ENCODE data around the gene CHID1. TPM values are rescaled to one million over a fixed set of nuclear protein-coding genes. Genes with fewer than 3 reads are reported as not detected.

CHID1 gene
- total RNA-seq, 1 donor, result 35.1 TPM

- DNase-seq (ENCODE audit: low read depth), result no peak
- no peak for TF ChIP-seq CTCF (IDR thresholded peaks at IDR 0.05; ENCODE audit: insufficient read depth, low read length)
- H3K4me3 ChIP-seq (ENCODE audit: low read depth, low read length), result no peak overlapping the region
These were observed 44.0 kb upstream of the CHID1 start for GRCh38 chr11:954392-955153.

GRCh38 chr11:953512-953911 is 42.9 kb upstream of the CHID1 start:
- no peak for DNase-seq (ENCODE audit: low read depth)
- H3K4me3 ChIP-seq (ENCODE audit: low read depth, low read length), result no peak overlapping the region
- no peak for TF ChIP-seq CTCF (IDR thresholded peaks at IDR 0.05; ENCODE audit: insufficient read depth, low read length)

GRCh38 chr11:952406-953385 is 42.1 kb upstream of the CHID1 start:
- peak; percentile 49 for DNase-seq (ENCODE audit: low read depth)
- no peak for TF ChIP-seq CTCF (IDR thresholded peaks at IDR 0.05; ENCODE audit: insufficient read depth, low read length)
- no peak overlapping the region for H3K4me3 ChIP-seq (ENCODE audit: low read depth, low read length)

GRCh38 chr11:951507-951906 is 40.9 kb upstream of the CHID1 start:
- H3K4me3 ChIP-seq (ENCODE audit: low read depth, low read length), result no peak overlapping the region
- no peak for TF ChIP-seq CTCF (IDR thresholded peaks at IDR 0.05; ENCODE audit: insufficient read depth, low read length)
- DNase-seq (ENCODE audit: low read depth), result no peak

- no peak for DNase-seq (ENCODE audit: low read depth)
- TF ChIP-seq CTCF (IDR thresholded peaks at IDR 0.05; ENCODE audit: insufficient read depth, low read length), result no peak
- H3K4me3 ChIP-seq (ENCODE audit: low read depth, low read length), result no peak overlapping the region
These were observed 37.1 kb upstream of the CHID1 start for GRCh38 chr11:947744-948143.

- H3K4me3 ChIP-seq (ENCODE audit: low read depth, low read length), result no peak overlapping the region
- no peak for TF ChIP-seq CTCF (IDR thresholded peaks at IDR 0.05; ENCODE audit: insufficient read depth, low read length)
- no peak for DNase-seq (ENCODE audit: low read depth)
These were observed 35.4 kb upstream of the CHID1 start for GRCh38 chr11:945986-946385.
